ENCODE data around the gene SLC27A2.

- TF ChIP-seq, protein P1, sequence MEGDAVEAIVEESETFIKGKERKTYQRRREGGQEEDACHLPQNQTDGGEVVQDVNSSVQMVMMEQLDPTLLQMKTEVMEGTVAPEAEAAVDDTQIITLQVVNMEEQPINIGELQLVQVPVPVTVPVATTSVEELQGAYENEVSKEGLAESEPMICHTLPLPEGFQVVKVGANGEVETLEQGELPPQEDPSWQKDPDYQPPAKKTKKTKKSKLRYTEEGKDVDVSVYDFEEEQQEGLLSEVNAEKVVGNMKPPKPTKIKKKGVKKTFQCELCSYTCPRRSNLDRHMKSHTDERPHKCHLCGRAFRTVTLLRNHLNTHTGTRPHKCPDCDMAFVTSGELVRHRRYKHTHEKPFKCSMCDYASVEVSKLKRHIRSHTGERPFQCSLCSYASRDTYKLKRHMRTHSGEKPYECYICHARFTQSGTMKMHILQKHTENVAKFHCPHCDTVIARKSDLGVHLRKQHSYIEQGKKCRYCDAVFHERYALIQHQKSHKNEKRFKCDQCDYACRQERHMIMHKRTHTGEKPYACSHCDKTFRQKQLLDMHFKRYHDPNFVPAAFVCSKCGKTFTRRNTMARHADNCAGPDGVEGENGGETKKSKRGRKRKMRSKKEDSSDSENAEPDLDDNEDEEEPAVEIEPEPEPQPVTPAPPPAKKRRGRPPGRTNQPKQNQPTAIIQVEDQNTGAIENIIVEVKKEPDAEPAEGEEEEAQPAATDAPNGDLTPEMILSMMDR (conservative IDR thresholded peaks at IDR 0.05 in 1 of 2, IDR thresholded peaks at IDR 0.05 in 1 of 2; ENCODE audit: low read depth in 1 of 2, low read length in 2 of 2) = no peak
- TF ChIP-seq EZH2 (IDR thresholded peaks at IDR 0.05; ENCODE audit: low read length, missing control alignments) = no peak
Measured at GRCh38 chr15:50232791-50233190, 50.8 kb downstream of the SLC27A2 start.
